Embryonic facial prominence (tissue), 1 donor: ENCODE data around the gene NAA50.

Experiments used
- DNase-seq: peaks from one replicate; pipeline ENCODE4 v3.0.0-alpha.2; 2016; ENCODE audit errors: extremely low spot score

Gene NAA50

GRCh38 chr3:113685956-113686721 is 59.9 kb downstream of the NAA50 start:
- no peak for DNase-seq

DNA sequence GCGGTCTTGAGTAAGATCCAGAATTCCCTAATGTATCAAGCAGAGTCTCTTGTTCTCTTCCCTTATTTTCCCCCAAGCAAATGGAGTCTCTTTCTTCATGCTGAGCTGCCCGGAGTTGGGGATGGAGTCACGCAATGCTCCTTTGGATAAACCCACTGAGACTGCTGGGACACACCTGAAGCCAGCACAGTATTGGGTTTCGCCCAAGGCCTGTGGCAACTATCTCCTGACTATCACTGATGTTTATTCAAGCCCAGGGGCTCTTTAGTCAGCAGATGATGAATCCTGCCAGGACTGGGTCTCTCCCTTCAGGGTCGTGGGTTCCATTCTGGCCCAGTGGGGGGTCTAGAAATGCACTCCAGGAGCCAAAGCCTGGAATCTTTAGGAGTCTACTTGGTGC is 60.9 kb downstream of the NAA50 start:
- no peak for DNase-seq

GRCh38 chr3:113684271-113684819 is 61.7 kb downstream of the NAA50 start:
- DNase-seq = no peak

DNA sequence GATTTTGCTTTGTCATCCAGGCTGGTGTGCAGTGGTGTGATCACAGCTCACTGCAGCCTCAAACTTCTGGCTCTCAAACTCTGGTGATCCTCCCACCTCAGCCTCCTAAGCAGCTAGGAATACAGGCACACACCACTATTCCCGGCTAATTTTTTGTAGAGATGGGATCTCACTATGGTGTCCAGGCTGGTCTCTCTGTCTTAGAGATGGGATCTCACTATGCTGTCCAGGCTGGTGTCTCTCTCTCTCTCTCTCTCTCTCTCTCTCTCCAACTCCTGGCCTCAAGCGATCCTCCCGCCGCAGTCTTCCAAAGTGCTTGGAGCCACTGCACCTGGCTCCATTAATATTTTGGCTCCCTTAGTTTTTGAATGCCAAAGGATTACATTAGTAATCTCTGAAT is 67.3 kb downstream of the NAA50 start:
- DNase-seq = no peak

DNA sequence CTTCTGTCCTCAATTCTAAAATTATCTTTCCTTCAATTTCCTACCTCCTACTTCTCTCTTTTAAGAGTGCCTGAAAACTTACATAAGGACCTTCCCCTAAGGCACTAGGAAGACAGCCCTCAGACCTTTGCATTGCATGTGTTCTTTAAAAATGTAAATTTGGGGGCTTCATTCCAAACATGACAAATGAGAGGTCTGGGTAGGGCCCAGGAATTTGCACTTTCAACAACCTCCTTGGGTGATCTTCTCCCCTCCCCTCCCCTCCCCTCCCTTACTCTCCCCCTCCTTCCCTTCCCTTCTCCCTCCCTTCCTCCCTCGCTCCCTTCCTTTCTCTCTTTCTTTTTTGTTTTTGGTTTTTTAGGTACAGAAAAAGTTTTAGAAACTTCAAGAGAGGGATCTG is 68.3 kb downstream of the NAA50 start:
- DNase-seq = no peak

DNA sequence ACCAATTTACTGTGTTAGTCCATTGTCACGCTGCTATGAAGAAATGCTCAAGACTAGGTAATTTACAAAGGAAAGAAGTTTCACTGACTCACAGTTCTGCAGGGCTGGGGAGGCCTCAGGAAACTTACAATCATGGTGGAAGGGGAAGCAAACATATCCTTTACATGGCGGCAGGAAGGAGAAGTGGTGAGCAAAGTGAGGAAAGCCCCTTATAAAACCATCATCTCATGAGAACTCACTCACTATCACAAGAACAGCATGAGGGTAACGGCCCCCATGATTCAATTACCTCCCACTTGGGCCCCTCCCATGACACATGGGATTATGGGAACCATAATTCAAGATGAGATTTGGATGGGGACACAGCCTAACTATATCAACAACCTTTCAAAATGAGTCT is 69.8 kb downstream of the NAA50 start:
- DNase-seq = no peak

GRCh38 chr3:113673593-113673992 is 72.5 kb downstream of the NAA50 start:
- DNase-seq = no peak

GRCh38 chr3:113668015-113668414 is 78.0 kb downstream of the NAA50 start:
- peak; percentile 56 for DNase-seq
